Subcutaneous adipose tissue (tissue), 4 donors: ENCODE results near the gene OSTM1. TPM values are rescaled to one million over a fixed set of nuclear protein-coding genes. Genes with fewer than 3 reads are reported as not detected.

Source experiments
- total RNA-seq, 4 donors: library from RNA; depleted of rRNA; stranded (reverse); fragments of >200 nt; gene quantifications; one replicate each; pipeline ENCODE4 v1.1.0, GENCODE V29; 2016
- TF ChIP-seq, protein P1 (sequence below): fragments of 450-650 bp; IDR thresholded peaks from one replicate; pipeline ENCODE4 v1.5.1; 2016; ENCODE audit warnings: low read depth, mild to moderate bottlenecking, control low read depth, antibody characterized with exemption, moderate library complexity

Gene OSTM1
- total RNA-seq, 4 donors from 2014 or later = 46.1 to 101 (median 69.4) TPM

DNA sequence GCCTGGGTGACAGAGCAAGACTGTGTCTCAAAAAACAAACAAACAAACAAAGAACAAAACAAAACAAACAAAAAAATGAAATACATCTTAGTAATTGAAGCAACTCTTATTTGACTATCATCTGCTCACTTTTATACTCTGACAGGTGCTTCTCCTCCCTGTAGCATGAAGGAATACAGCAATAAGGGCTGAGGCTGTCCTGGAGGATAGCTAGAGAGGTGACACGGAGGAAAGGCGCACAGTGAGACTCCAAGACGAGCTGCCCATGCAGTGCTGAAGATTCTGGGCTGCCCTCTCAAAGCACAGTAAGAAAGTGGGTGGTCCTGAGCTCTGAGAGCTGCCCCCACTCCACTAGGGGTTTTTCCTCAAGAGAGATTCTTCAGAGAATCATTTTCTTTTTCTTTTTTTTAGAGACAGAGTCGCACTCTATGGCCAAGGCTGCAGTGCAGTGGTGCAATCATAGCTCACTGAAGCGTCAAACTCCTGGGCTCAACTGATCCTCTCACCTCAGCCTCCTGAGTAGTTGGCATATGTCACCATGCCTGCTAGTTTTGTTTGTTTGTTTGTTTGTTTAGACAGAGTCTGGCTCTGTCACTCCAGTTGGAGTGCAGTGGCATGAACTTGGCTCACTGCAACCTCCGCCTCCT, 50.0 kb downstream of the OSTM1 start:
- TF ChIP-seq, protein P1, sequence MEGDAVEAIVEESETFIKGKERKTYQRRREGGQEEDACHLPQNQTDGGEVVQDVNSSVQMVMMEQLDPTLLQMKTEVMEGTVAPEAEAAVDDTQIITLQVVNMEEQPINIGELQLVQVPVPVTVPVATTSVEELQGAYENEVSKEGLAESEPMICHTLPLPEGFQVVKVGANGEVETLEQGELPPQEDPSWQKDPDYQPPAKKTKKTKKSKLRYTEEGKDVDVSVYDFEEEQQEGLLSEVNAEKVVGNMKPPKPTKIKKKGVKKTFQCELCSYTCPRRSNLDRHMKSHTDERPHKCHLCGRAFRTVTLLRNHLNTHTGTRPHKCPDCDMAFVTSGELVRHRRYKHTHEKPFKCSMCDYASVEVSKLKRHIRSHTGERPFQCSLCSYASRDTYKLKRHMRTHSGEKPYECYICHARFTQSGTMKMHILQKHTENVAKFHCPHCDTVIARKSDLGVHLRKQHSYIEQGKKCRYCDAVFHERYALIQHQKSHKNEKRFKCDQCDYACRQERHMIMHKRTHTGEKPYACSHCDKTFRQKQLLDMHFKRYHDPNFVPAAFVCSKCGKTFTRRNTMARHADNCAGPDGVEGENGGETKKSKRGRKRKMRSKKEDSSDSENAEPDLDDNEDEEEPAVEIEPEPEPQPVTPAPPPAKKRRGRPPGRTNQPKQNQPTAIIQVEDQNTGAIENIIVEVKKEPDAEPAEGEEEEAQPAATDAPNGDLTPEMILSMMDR = no peak

DNA sequence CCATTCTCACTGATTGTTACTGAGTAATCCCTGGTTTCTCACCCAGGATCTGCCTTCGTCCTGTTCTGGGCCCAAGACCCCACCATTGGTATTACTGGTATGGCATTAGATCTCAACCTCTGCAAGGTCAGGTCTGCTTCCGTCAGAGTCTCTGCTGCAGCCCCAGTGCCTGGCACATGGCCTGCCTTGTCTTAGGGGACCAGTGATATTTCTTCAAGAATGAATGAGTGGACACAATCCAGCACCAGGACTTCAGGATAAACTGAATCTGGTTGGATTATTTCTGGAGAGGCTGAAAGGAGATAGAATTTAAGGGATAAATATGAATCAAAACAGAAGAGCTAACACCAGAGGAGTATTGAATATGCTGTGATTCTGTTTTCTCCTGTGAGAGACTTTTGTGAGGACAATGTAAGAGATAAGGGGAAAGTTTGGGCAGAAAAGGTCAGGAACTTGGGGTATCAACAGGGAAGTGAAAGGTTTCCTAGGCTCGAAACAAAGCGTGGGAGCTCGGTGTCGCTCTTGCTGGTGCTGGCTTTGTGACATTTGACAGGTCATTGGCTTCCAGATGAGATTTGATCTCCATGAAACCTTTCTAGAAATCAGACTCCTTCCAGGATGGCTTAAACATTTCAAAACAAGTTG, 53.9 kb downstream of the OSTM1 start:
- TF ChIP-seq, protein P1 = no peak

DNA sequence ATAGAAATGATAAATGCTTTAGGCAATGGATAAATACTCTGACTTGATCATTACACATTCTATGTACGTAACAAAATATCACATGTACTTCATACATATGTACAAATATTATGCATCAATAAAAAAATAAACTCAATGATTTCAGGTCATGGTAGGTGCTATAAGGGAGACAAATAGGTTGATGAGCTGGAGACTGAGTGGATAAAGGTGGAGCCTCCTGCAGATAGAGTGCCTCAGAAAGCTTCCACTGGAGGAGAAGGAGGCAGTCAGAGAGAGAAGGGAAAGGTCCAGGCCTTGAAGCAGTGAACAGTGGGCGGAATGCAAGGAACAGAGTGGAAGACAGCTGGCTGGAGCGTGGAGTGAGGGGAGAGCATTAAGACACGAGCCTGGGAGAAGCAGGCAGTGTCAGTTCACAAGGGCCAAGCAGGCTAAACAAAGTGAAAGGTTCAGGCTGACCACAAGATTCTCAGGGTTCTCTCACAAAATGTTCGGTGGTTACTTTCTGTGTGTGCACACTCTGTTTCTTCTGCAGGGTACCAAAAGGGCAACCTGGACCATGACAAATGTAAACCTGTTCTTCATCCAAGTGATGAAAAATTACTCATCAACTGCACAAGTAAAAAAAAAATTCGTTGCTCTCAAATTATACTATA, 60.6 kb downstream of the OSTM1 start:
- TF ChIP-seq, protein P1 = no peak

DNA sequence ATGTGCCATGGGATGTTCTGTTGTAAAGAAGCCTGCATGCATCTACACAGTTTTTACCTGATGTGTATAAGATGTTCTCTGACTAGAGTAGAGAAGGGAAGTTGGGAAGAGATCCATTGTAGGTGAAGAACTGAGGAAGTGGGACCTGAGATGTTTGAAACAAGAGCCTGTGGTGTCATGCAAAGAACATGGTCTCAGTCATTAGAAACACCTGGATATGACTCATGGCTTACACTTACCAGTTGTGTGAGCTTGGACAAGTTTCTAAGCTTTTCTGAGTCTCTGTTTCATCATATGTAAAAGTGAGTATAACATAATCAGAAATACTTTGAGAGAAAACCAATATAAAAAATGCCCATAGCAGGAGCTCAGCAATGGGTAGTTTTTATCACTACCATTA, 64.6 kb downstream of the OSTM1 start:
- TF ChIP-seq, protein P1 = no peak

DNA sequence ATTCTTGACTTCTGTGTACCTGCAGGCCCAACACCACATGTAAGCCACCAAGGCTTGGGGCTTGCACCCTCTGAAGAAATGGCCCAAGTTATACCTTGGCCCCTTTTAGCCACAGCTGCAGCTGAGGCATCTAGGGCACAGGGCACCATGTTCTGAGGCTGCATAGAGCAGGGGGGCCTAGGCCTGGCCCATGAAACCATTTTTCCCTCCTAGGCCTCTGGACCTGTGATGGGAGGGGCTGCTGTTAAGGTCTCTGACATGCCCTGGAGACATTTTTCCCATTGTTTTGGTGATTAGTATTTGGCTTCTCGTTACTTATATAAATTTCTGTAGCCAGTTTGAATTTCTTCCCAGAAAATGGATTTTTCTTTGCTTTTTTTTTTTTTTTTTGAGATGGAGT, 66.2 kb downstream of the OSTM1 start:
- TF ChIP-seq, protein P1 = no peak

DNA sequence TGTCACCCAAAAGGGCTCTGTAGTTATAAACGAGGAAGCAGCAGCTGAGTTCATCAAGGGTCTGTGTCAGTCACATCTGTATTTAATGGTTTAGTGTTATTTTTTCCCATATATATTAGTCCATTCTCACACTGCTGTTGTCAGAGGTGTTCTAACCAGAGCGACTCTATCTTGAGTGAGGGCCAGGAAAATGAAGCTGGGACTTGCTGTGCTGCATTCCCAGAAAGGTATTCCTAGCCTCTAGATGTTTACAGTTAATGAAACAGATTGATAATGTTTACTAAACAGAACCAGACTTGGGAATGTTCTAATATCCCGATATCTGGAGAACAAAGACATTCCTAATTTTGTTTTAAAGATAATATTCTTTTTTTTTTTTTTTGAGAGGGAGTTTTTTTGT, 68.6 kb downstream of the OSTM1 start:
- TF ChIP-seq, protein P1 = no peak

DNA sequence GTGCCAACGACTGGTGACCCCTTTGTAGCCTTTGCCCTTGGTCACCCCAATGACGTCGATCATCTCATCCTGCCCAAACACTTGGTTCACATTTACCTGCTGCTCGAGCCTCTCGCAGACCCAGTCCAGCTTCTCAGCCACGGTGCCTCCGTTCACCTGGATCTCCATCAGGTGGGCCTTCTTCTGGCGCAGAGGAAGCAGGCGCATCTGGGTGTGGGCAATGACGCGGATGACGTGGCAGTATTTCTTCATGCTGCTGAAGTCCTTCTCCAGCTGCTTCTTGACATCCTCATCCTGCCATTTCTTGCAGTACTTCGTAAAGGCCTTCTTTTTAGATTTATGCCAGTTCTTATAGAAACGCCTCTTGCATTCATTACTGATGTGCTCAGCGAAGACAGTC, 69.7 kb downstream of the OSTM1 start:
- TF ChIP-seq, protein P1 = no peak
